Stimulated activated CD8-positive, alpha-beta memory T cell treated with anti-CD3 and anti-CD28 coated beads, Interleukin-15, amount 100 ng/mL, for 48 hours (primary cell): ENCODE data around the gene RAB35.

Experiments
- DNase-seq, 2 donors: peaks; one replicate each; pipeline ENCODE4 v3.0.0-alpha.2; 2020; ENCODE audit warnings: low read depth in 2 of 2

The RAB35 gene

GRCh38 chr12:120103371-120103770 lies 13.2 kb downstream of the RAB35 start:
- DNase-seq, result no peak

DNA sequence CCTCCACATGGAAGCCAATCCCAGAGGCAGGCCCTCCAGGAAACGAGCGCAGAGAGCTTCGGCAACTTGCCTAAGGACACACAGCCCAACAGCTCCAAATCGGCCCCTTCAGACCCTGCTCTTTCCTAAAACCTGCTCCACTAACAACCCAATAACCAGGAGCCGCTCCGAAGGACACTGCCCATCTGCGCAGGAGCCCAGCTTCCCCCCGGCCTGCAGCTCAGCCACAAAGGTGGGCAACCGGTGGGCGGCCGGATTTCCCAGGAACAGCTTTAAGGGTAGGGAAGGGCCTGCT lies 13.6 kb downstream of the RAB35 start:
- DNase-seq, result no peak

- no peak for DNase-seq
Measured at GRCh38 chr12:120102189-120103043, 14.1 kb downstream of the RAB35 start.

GRCh38 chr12:120101617-120102016 lies 14.9 kb downstream of the RAB35 start:
- no peak for DNase-seq

GRCh38 chr12:120101182-120101581 lies 15.4 kb downstream of the RAB35 start:
- DNase-seq, result no peak

DNA sequence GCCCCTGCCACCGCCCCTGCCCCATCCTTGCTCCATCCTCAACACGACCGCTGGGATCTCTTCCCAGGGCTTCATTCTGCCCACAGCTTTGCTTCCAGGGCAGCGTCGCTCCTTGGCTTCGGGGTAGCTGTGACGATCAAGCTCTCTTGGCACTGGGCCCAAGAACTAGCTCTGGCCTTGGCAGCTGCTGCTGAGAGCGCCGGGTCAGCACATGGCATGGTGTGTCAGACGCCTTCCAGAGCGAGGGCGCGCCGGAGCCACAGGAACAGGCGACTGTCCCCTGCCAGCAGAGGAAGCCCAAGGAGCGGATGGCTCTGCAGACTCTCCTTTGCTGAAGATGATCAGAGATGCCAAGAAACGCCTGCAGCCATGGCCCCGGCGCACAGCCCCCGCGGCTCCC lies 15.9 kb downstream of the RAB35 start:
- DNase-seq, result no peak

GRCh38 chr12:120099738-120100137 lies 16.8 kb downstream of the RAB35 start:
- no peak for DNase-seq

DNA sequence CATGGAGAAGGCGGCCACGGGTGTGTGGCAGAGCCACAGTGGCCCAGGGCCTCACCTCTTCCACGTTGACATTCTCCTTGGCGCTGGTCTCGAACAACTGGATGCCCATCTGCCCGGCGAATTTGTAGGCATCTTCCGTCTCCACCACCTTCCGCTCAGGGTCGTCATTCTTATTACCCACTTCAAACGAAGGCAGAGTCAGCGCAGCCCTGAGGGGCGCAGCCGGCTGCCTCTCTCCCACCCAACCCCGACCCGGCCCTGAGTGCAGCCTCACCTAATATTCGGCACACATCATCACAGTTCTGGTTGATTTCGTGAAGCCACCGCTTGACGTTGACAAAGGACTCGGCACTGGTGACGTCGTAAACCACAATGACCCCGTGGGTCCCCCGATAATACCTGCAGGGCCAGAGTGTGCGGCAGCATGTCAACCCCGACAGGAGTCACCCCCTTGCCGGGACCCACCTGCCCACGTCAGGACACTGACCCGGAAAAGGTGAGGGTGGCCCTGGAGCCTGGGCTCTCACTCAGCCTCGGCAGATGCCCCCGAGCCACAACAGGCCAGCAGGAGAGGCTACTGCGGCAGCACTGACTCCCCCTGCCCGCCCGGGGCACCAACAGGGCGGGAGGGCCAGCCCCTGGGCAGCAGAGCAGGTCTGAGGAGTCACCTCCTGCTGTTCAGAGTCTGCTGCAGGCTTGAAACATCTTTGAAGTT lies 17.6 kb downstream of the RAB35 start:
- no peak for DNase-seq

DNA sequence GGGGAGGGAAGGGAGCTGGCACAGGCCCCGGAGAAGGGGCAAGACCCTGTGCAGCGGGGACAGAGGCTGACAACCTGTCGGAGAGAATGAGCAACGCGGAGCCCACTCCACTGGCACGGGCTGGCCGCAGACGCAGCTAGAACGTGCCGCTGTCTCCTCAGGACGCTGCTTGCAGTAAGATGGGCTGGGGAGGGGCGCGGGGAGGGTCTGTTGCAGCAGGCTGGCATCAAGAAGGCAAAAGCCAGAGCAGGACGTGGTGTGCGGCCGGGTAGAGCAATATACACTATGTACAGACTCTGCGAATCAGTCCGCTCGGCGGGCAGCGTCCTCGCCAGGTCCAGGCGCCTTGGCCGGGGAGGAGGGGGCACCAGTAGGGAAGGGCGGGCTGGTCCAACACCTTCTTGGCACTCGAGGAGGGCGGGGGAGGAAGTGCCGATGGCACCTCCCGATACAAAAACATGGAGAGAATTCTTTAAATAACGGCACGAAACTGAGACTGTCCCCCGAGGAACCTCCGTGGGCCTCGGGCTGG lies 19.8 kb downstream of the RAB35 start:
- DNase-seq, result no peak

- DNase-seq, result no peak
Measured at GRCh38 chr12:120095736-120096135, 20.8 kb downstream of the RAB35 start.

DNA sequence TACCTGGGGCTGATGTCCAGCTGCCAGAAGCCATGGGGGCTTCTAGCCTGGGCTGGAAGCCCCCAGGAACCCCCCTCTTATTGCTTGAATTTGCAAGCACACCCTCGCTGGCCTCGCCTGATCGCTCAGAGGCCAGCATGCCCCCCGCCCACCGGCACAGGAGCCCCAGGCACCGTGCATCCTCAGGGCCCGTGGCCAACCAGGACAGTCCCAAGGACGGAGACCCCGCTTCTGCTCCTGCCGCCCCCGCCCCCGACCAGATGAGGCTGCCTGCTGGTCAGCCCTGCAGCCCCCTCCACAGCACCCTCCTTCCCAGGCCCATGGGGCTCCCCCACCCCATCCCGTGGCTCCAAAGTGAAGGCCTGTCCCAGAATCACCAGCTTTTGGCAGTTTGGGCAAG lies 21.2 kb downstream of the RAB35 start:
- no peak for DNase-seq

GRCh38 chr12:120094485-120094884 lies 22.1 kb downstream of the RAB35 start:
- no peak for DNase-seq

GRCh38 chr12:120093592-120094355 lies 22.8 kb downstream of the RAB35 start:
- no peak for DNase-seq

DNA sequence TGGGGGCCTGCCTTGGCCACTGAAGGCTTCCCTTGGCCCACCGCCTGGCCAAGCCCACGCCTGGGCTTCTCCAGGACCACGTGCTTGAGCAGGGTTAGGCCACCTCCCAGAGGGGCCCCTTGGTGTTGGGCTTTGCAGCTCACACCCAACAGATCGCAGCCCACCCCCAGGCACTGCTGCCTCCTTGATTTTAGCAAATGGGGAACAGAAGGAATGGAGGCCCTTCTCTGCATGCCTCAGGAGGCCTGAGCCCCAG lies 23.3 kb downstream of the RAB35 start:
- no peak for DNase-seq

- DNase-seq, result no peak
Measured at GRCh38 chr12:120092551-120093335, 23.8 kb downstream of the RAB35 start.

GRCh38 chr12:120091371-120092090 lies 25.0 kb downstream of the RAB35 start:
- DNase-seq, result no peak

DNA sequence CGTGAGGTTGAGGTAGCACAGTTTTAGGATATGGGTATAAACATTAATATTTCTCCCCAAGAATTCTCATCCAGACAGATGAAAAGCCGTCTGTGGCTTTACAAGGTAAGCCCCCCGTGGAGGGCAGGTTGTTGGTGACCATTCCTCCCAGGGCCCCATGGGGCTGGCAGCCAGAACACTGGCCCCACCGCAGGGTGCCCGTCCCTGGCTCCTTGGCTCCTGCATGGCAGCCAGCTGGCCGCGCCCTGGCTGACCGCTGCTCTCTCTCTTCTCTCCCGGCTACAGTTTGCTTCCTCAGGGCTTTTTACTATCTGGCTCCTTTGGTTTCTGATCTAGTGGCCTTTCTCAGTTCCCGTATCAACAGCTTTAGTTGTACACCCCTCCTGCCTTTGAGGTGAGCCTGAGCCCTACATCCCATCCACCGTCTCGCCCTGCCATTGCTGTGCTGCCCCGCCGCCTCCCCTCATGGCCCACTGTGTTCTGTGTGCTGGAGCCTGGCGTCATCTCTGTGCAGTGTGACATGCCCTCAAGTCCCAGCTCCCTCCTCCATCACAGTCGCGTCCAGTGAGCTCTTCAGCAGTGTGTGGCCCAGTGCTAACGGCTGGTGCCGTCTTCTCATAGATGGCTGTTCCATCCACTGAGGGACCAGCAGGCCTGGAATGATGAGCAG lies 25.8 kb downstream of the RAB35 start:
- DNase-seq, result no peak

GRCh38 chr12:120090206-120090605 lies 26.3 kb downstream of the RAB35 start:
- no peak for DNase-seq

GRCh38 chr12:120089796-120090195 lies 26.8 kb downstream of the RAB35 start:
- DNase-seq, result no peak

- no peak for DNase-seq
Measured at GRCh38 chr12:120089105-120089504, 27.4 kb downstream of the RAB35 start.
